Measurements from ENCODE around the gene METTL22.

DNA sequence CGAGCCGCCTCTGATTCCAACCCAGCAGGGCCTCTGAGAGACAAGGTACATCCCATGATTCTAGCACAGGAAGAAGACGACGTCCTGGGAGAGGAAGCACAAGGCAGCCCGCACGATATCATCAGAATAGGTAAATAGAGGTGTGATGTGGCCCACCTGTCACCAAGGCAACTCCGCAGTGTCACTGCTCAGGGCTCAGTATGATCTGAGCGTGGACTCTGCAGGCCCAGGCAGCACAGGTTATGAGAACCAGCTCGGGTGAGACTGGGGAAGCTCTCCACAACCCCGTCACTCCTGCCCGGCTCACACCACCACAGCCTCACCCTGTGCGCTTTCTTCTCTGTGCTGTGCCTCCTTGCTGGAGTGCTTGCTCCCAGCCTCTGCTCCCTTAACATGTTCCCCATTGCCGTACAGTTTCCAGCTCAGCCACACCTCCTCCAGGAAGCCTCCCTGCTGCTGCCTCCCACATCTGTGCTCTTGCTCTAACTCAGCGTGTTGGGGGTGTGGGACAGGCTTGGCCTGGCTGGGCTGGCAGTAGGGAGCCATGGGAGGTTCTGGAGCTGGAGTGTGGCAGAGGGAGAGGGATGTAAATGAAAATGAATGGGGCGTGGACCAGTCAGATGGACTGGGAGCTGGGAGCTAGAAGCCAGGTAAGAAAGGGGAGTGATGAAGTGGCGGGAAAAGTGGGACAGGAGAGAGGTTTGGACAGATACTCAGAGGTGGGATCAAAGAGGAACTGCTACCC is 7.7 kb downstream of the METTL22 start:
- no peak for TF ChIP-seq CTCF (IDR thresholded peaks at IDR 0.05)
- TF ChIP-seq ZFX (IDR thresholded peaks at IDR 0.05; ENCODE audit: borderline replicate concordance) = no peak

All from 22Rv1 (cell line).